IMR-90 (cell line): ENCODE results near the gene CARMIL1. TPM values are rescaled to one million over a fixed set of nuclear protein-coding genes. Genes with fewer than 3 reads are reported as not detected.
A peak's percentile ranks its signal among the peaks of the same experiment; 100 is the strongest.

Experiments
- ATAC-seq: fragments of 200-7000 bp; cut with Tn5 transposase; 2 replicates; pipeline ENCODE4 v1.9.1; 2020; ENCODE audit warnings: low read depth, mild to moderate bottlenecking, moderate library complexity
- BruUV-seq: library from RNA; stranded (reverse); fragments of 400-500 nt; replicated peaks from 2 replicates; lab custom pipeline; 2021; lab: Mats Ljungman, UMichigan
- CTCF ChIA-PET: fragments of 300-600 bp; formaldehyde crosslinking; extraction: SDS; loops from one replicate; lab custom pipeline; 2021; ENCODE audit warnings: antibody characterized with exemption; lab: Yijun Ruan, JAX
- POLR2A ChIA-PET: fragments of 300-600 bp; sonication (Branson Sonifier 250); formaldehyde crosslinking; loops from one replicate; lab custom pipeline; 2022; ENCODE audit warnings: antibody characterized with exemption; ENCODE audit not compliant: unreplicated experiment; lab: Charles Lee
- DNase-seq: peaks from one replicate; pipeline ENCODE4 v3.0.0; 2013
- H2AFZ ChIP-seq: replicated peaks from 2 replicates; pipeline ENCODE3; 2013; ENCODE audit warnings: low read length, mild to moderate bottlenecking; ENCODE audit not compliant: poor library complexity
- H2AK5ac ChIP-seq: 2 replicates; pipeline ENCODE4 v1.6.1; 2013; ENCODE audit warnings: low read depth, low read length, inconsistent platforms
- H2AK9ac ChIP-seq: replicated peaks from 2 replicates; pipeline ENCODE3; 2013; ENCODE audit warnings: mild to moderate bottlenecking, low read depth, low read length, moderate library complexity; ENCODE audit not compliant: poor library complexity
- H2BK120ac ChIP-seq: 2 replicates; pipeline ENCODE4 v1.6.1; 2013; ENCODE audit warnings: low read depth, low read length, inconsistent platforms
- H2BK15ac ChIP-seq: 3 replicates; pipeline ENCODE4 v1.6.1; 2013; ENCODE audit warnings: low read depth, low read length, inconsistent platforms
- H2BK20ac ChIP-seq: 2 replicates; pipeline ENCODE4 v1.6.1; 2013; ENCODE audit warnings: low read depth, mild to moderate bottlenecking, inconsistent platforms, low read length, moderate library complexity
- H2BK5ac ChIP-seq: 2 replicates; pipeline ENCODE4 v1.6.1; 2013; ENCODE audit warnings: mild to moderate bottlenecking, low read depth, low read length, inconsistent platforms; ENCODE audit not compliant: poor library complexity, severe bottlenecking
- H3K14ac ChIP-seq: replicated peaks from 2 replicates; pipeline ENCODE4 v1.6.1; 2013; ENCODE audit warnings: low read depth, low read length, inconsistent platforms
- H3K18ac ChIP-seq: 2 replicates; pipeline ENCODE4 v1.6.1; 2013; ENCODE audit warnings: low read depth, low read length, control low read depth
- H3K23ac ChIP-seq: 2 replicates; pipeline ENCODE4 v1.6.1; 2013; ENCODE audit warnings: low read depth, low read length, inconsistent platforms
- H3K27ac ChIP-seq: 2 replicates; pipeline ENCODE4 v1.5.1; 2013; ENCODE audit warnings: mild to moderate bottlenecking, control low read depth, low read length; ENCODE audit not compliant: insufficient read depth
- H3K27me3 ChIP-seq: 2 replicates; pipeline ENCODE4 v1.6.1; 2013; ENCODE audit warnings: low read length; ENCODE audit not compliant: control insufficient read depth, insufficient read depth
- H3K36me3 ChIP-seq: 2 replicates; pipeline ENCODE4 v1.6.1; 2013; ENCODE audit warnings: low read length, mixed read lengths; ENCODE audit not compliant: control insufficient read depth, insufficient read depth
- H3K4ac ChIP-seq: 2 replicates; pipeline ENCODE4 v1.6.1; 2013; ENCODE audit warnings: low read depth, low read length, inconsistent platforms
- H3K4me1 ChIP-seq: 2 replicates; pipeline ENCODE4 v1.6.1; 2013; ENCODE audit warnings: low read length, mixed read lengths; ENCODE audit not compliant: control insufficient read depth, insufficient read depth
- H3K4me2 ChIP-seq: 2 replicates; pipeline ENCODE4 v1.6.1; 2013; ENCODE audit warnings: low read depth, mild to moderate bottlenecking, control low read depth, low read length, moderate library complexity
- H3K4me3 ChIP-seq: 2 replicates; pipeline ENCODE4 v1.5.1; 2013; ENCODE audit warnings: low read depth, mild to moderate bottlenecking, control low read depth, low read length, moderate library complexity; ENCODE audit not compliant: insufficient read depth
- H3K56ac ChIP-seq: 2 replicates; pipeline ENCODE4 v1.6.1; 2013; ENCODE audit warnings: low read length, inconsistent platforms; ENCODE audit not compliant: insufficient read depth; ENCODE audit errors: extremely low read depth
- H3K79me1 ChIP-seq, 2 experiments: 2 replicates each; pipeline ENCODE4 v1.6.1; 2013; ENCODE audit warnings: low read length in 2 of 2, inconsistent platforms in 1 of 2, low read depth in 1 of 2
- H3K9ac ChIP-seq: 2 replicates; pipeline ENCODE4 v1.6.1; 2013; ENCODE audit warnings: low read depth, low read length, control low read depth
- H3K9me1 ChIP-seq: 2 replicates; pipeline ENCODE4 v1.6.1; 2013; ENCODE audit warnings: low read length, inconsistent platforms; ENCODE audit not compliant: insufficient read depth
- H3K9me3 ChIP-seq: 2 replicates; pipeline ENCODE4 v1.6.1; 2013; ENCODE audit warnings: low read length; ENCODE audit not compliant: control insufficient read depth, insufficient read depth
- H4K20me1 ChIP-seq: 2 replicates; pipeline ENCODE4 v1.6.1; 2013; ENCODE audit warnings: low read length, inconsistent platforms; ENCODE audit not compliant: insufficient read depth
- H4K5ac ChIP-seq: 2 replicates; pipeline ENCODE4 v1.6.1; 2013; ENCODE audit warnings: mild to moderate bottlenecking, low read depth, low read length, control low read depth
- H4K8ac ChIP-seq, 2 experiments: 2 replicates each; pipeline ENCODE4 v1.6.1; 2013; ENCODE audit warnings: low read depth in 2 of 2, low read length in 2 of 2, control low read depth in 1 of 2, inconsistent platforms in 1 of 2
- H4K91ac ChIP-seq: 2 replicates; pipeline ENCODE4 v1.6.1; 2013; ENCODE audit warnings: low read depth, low read length, inconsistent platforms; ENCODE audit not compliant: insufficient read depth
- BHLHE40 ChIP-seq: fragments of 150-350 bp; IDR thresholded peaks from 2 replicates; pipeline ENCODE4 v1.6.1; 2016; ENCODE audit warnings: mild to moderate bottlenecking, low read depth, low read length
- FOS ChIP-seq: fragments of 150-350 bp; IDR thresholded peaks from 2 replicates; pipeline ENCODE4 v1.6.1; 2016; ENCODE audit warnings: low read depth, low read length
- MAZ ChIP-seq: IDR thresholded peaks from 2 replicates; pipeline ENCODE4 v1.6.1; 2012; ENCODE audit warnings: low read depth, mild to moderate bottlenecking, low read length, improper control_type of control experiment, moderate library complexity, borderline replicate concordance
- NFE2L2 ChIP-seq: fragments of 150-350 bp; IDR thresholded peaks from 2 replicates; pipeline ENCODE4 v1.6.1; 2016; ENCODE audit warnings: low read depth, mild to moderate bottlenecking, low read length
- POLR2A ChIP-seq: IDR thresholded peaks from 2 replicates; pipeline ENCODE4 v1.6.1; 2012; ENCODE audit warnings: mild to moderate bottlenecking, low read depth, low read length
- RCOR1 ChIP-seq: IDR thresholded peaks from 2 replicates; pipeline ENCODE4 v1.6.1; 2012; ENCODE audit warnings: mild to moderate bottlenecking, low read length, improper control_type of control experiment; ENCODE audit not compliant: insufficient replicate concordance
- RFX5 ChIP-seq: IDR thresholded peaks from 2 replicates; pipeline ENCODE4 v1.8.0; 2012; ENCODE audit warnings: low read depth, mild to moderate bottlenecking, low read length, moderate library complexity
- SMC3 ChIP-seq: fragments of 150-350 bp; IDR thresholded peaks from 2 replicates; pipeline ENCODE4 v1.6.1; 2016; ENCODE audit warnings: low read depth, mild to moderate bottlenecking, antibody characterized with exemption, low read length, moderate library complexity
- WGBS, 2 experiments: methylation state at CpG; one replicate each; pipeline versions ENCODE4 v1.1.5 to v1.1.7; 2013; ENCODE audit warnings: missing lambda C conversion rate in 2 of 2; ENCODE audit not compliant: insufficient read length in 1 of 2; ENCODE audit errors: extremely low coverage in 2 of 2; 5-methylcytosine and 5-hydroxymethylcytosine counted together
- dilution Hi-C: fragments of 300-500 bp; cut with HindIII; formaldehyde crosslinking; loops from one replicate; pipeline ENCODE4 v1.14.3; 2018; ENCODE audit warnings: low sequenced_read_pairs; ENCODE audit not compliant: unreplicated experiment
- in situ Hi-C: fragments of 300-500 bp; cut with MboI; formaldehyde crosslinking; loops from 3 replicates; pipeline ENCODE4 v1.14.3; 2019; ENCODE audit warnings: low sequenced_read_pairs, inconsistent platforms, mixed read lengths
- intact Hi-C: fragments of 100-400 bp; cut with micrococcal nuclease; formaldehyde crosslinking; loops from 2 replicates; pipeline ENCODE4 v1.10.0; 2022
- polyA plus RNA-seq, 3 experiments: library from polyadenylated mRNA; depleted of rRNA; stranded (reverse); fragments of >200 nt; gene quantifications; 2 replicates each; pipeline ENCODE4 v1.2.3, GENCODE V29; 2012; ENCODE audit warnings: low replicate concordance in 1 of 3
- total RNA-seq: library from RNA; depleted of rRNA; stranded (reverse); fragments of >200 nt; gene quantifications from 2 replicates; pipeline ENCODE4 v1.2.3, GENCODE V29; 2012
- TF ChIP-seq, protein P1 (sequence below): fragments of 150-350 bp; IDR thresholded peaks from 2 replicates; pipeline ENCODE4 v1.6.1; 2017; ENCODE audit warnings: mild to moderate bottlenecking, antibody characterized with exemption, low read length, low read depth

Gene CARMIL1
- total and polyA plus RNA-seq, 2 of the 4 experiments (the other 2 are of a cell fraction), result 1.3 to 2.9 TPM

DNA sequence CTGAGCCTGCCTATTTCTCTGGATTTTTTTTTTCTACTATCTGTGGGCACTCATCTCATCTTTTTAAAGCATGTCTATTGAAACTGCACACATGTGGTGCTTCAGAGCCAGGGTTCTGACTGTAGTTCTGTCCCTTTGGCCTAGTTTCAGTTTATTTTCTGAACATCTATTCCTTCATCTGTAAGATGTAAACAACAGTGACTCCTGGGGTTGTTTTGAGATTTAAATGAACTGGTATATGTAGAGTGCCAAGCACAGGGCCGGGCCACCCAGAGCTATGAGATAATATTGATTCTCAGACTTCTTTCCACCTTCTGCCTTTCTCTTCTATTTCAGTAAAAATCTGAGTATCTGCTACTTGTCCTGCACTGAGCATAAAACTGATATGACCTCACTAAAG, 185.1 kb downstream of the CARMIL1 start:
- no peaks in the 10 kb centered on the region for H3K9me3 ChIP-seq
- no peak overlapping the region for H3K9ac ChIP-seq
- no peak overlapping the region for H4K8ac ChIP-seq
- H3K4ac ChIP-seq, result no peak overlapping the region
- H4K91ac ChIP-seq, result no peak overlapping the region
- no peaks in the 10 kb centered on the region for H3K27me3 ChIP-seq
- WGBS, 2 experiments, result no CpG with 5 or more reads among the region's 1 CpG
- no peak overlapping the region for H3K14ac ChIP-seq
- CTCF ChIA-PET, result interaction anchor here (0.5 kb wide), 1 partner anchor 98 kb away, joined by 5 read pairs; no protein-coding TSS in a partner anchor
- TF ChIP-seq MAZ (no peak), RFX5 (no peak), NFE2L2 (no peak), SMC3 (no peak), RCOR1 (no peak), FOS (no peak), BHLHE40 (no peak), POLR2A (no peak)
- TF ChIP-seq, protein P1, sequence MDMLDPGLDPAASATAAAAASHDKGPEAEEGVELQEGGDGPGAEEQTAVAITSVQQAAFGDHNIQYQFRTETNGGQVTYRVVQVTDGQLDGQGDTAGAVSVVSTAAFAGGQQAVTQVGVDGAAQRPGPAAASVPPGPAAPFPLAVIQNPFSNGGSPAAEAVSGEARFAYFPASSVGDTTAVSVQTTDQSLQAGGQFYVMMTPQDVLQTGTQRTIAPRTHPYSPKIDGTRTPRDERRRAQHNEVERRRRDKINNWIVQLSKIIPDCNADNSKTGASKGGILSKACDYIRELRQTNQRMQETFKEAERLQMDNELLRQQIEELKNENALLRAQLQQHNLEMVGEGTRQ, result no peak
- no peak overlapping the region for H2AK5ac ChIP-seq
- H2BK20ac ChIP-seq, result no peak overlapping the region
- H2BK15ac ChIP-seq, result no peak overlapping the region
- DNase-seq (no peak), ATAC-seq (peak; percentile 17; the same call in 1 of the 2 replicates)
- H3K36me3 ChIP-seq, result no peaks in the 10 kb centered on the region
- no peaks in the 10 kb centered on the region for H4K20me1 ChIP-seq
- H3K4me1 ChIP-seq, result no peaks in the 10 kb centered on the region
- in situ Hi-C loops, result no loop called here
- H3K56ac ChIP-seq, result no peak overlapping the region
- H3K4me3 ChIP-seq, result no peak overlapping the region
- H2BK120ac ChIP-seq, result no peak overlapping the region
- dilution Hi-C loops, result no loop called here
- no peak overlapping the region for H3K4me2 ChIP-seq
- no peaks in the 10 kb centered on the region for H3K79me1 ChIP-seq
- no peak overlapping the region for H2AFZ ChIP-seq
- BruUV-seq, result no TSS peak
- H2AK9ac ChIP-seq, result no peak overlapping the region
- H3K27ac ChIP-seq, result no peak overlapping the region
- no peaks in the 10 kb centered on the region for H3K9me1 ChIP-seq
- H3K23ac ChIP-seq, result no peak overlapping the region
- intact Hi-C loops, result no loop called here
- H4K5ac ChIP-seq, result no peak overlapping the region
- H2BK5ac ChIP-seq, result no peak overlapping the region
- H3K18ac ChIP-seq, result no peak overlapping the region
- POLR2A ChIA-PET, result no interaction called here
